Stimulated activated naive B cell treated with anti-CD40 and anti-IgM and Interleukin-4, amounts not matched to agents 10 μg/mL and 1 μg/mL and 100 μg/mL, for 72 hours (primary cell): ENCODE data around the gene SHROOM1.
"Not testable (repeated sequence)": the region's sequence is repeated elsewhere in the genome, so short reads cannot be mapped to it uniquely, and the experiment has no call there.

Experiments
- ATAC-seq, 2 donors: fragments of 150-1000 bp; cut with Tn5 transposase; replicated peaks; 2 replicates each; pipeline ENCODE4 v1.10.0; 2021; ENCODE audit warnings: moderate library complexity in 1 of 2
- DNase-seq: peaks from one replicate; pipeline ENCODE4 v3.0.0; 2021
- H3K27ac Mint-ChIP-seq: one replicate; pipeline ENCODE4 v1.8.0; 2022; ENCODE audit warnings: mild to moderate bottlenecking, mixed read lengths
- H3K27me3 Mint-ChIP-seq, 2 donors: one replicate each; pipeline ENCODE4 v1.8.0; 2022; ENCODE audit warnings: mixed read lengths in 2 of 2
- H3K36me3 Mint-ChIP-seq, 2 donors: one replicate each; pipeline ENCODE4 v1.8.0; 2022; ENCODE audit warnings: mixed read lengths in 2 of 2, mild to moderate bottlenecking in 1 of 2
- H3K4me1 Mint-ChIP-seq, 2 donors: one replicate each; pipeline ENCODE4 v1.8.0; 2022; ENCODE audit warnings: mixed read lengths in 2 of 2, mild to moderate bottlenecking in 1 of 2
- H3K4me3 Mint-ChIP-seq, 2 donors: one replicate each; pipeline ENCODE4 v1.8.0; 2022; ENCODE audit warnings: mild to moderate bottlenecking in 2 of 2, mixed read lengths in 2 of 2, moderate library complexity in 1 of 2
- H3K9me3 Mint-ChIP-seq, 2 donors: one replicate each; pipeline ENCODE4 v1.8.0; 2022; ENCODE audit warnings: mixed read lengths in 2 of 2, mild to moderate bottlenecking in 1 of 2

The SHROOM1 gene

GRCh38 chr5:132813599-132814502 is 16.6 kb downstream of the SHROOM1 start:
- Mint-ChIP-seq H3K36me3 (no peaks in the 10 kb centered on the region), H3K9me3 (no peaks in the 10 kb centered on the region), H3K27ac (no peak overlapping the region), H3K4me1 (peaks cover 8 to 12% of the 10 kb centered on the region in 2 donors), H3K4me3 (peak overlapping the region in 1 of 2 donors; percentile 28), H3K27me3 (peaks cover 41 to 49% of the 10 kb centered on the region in 2 donors)
- DNase-seq (no peak), ATAC-seq (peak; percentile 31 to 39)

- no peak for DNase-seq
- H3K27ac Mint-ChIP-seq, result peak within 1 kb of the TSS; percentile 20
- no peaks in the 10 kb centered on the region for H3K9me3 Mint-ChIP-seq
- H3K4me1 Mint-ChIP-seq, result peaks cover 8 to 12% of the 10 kb centered on the region in 2 donors
- H3K4me3 Mint-ChIP-seq, result peak within 1 kb of the TSS; percentile 70
- H3K36me3 Mint-ChIP-seq, result no peaks in the 10 kb centered on the region
- ATAC-seq, result peak in 1 of 2 donors; percentile 10
- peaks cover 41 to 46% of the 10 kb centered on the region in 2 donors for H3K27me3 Mint-ChIP-seq
These were observed 17.5 kb downstream of the SHROOM1 start, which contains the start of gene SOWAHA for GRCh38 chr5:132812781-132813598. SOWAHA (plus strand) TSS chr5:132813302; CDS start chr5:132813622, 320 bp downstream.

- peak overlapping the region; percentile 27 to 70 for H3K4me3 Mint-ChIP-seq
- H3K9me3 Mint-ChIP-seq, result no peaks in the 10 kb centered on the region
- no peaks in the 10 kb centered on the region for H3K36me3 Mint-ChIP-seq
- peaks cover 45 to 48% of the 10 kb centered on the region in 2 donors for H3K27me3 Mint-ChIP-seq
- no peak overlapping the region for H3K27ac Mint-ChIP-seq
- DNase-seq (no peak), ATAC-seq (peak; percentile 47 to 51)
- H3K4me1 Mint-ChIP-seq, result peaks cover 8 to 12% of the 10 kb centered on the region in 2 donors
These were observed 18.2 kb downstream of the SHROOM1 start for GRCh38 chr5:132812123-132812765.

GRCh38 chr5:132810605-132811004 is 19.8 kb downstream of the SHROOM1 start:
- H3K9me3 Mint-ChIP-seq, result no peaks in the 10 kb centered on the region
- H3K27me3 Mint-ChIP-seq, result peaks cover 46 to 50% of the 10 kb centered on the region in 2 donors
- ATAC-seq (no peak), DNase-seq (no peak)
- H3K36me3 Mint-ChIP-seq, result no peaks in the 10 kb centered on the region
- no peak overlapping the region for H3K27ac Mint-ChIP-seq
- H3K4me1 Mint-ChIP-seq, result peaks cover 8 to 12% of the 10 kb centered on the region in 2 donors
- no peak overlapping the region for H3K4me3 Mint-ChIP-seq

GRCh38 chr5:132808866-132809265 is 21.6 kb downstream of the SHROOM1 start:
- peaks cover 51 to 57% of the 10 kb centered on the region in 2 donors for H3K27me3 Mint-ChIP-seq
- H3K36me3 Mint-ChIP-seq, result no peaks in the 10 kb centered on the region
- H3K4me1 Mint-ChIP-seq, result peaks cover 11 to 19% of the 10 kb centered on the region in 2 donors
- DNase-seq (no peak), ATAC-seq (no peak)
- no peaks in the 10 kb centered on the region for H3K9me3 Mint-ChIP-seq
- no peak overlapping the region for H3K27ac Mint-ChIP-seq
- no peak overlapping the region for H3K4me3 Mint-ChIP-seq

GRCh38 chr5:132808448-132808847 is 22.0 kb downstream of the SHROOM1 start:
- Mint-ChIP-seq H3K9me3 (no peaks in the 10 kb centered on the region), H3K4me1 (peaks cover 11 to 20% of the 10 kb centered on the region in 2 donors), H3K27ac (no peak overlapping the region), H3K4me3 (no peak overlapping the region), H3K36me3 (no peaks in the 10 kb centered on the region), H3K27me3 (peaks cover 51 to 60% of the 10 kb centered on the region in 2 donors)
- DNase-seq, result no peak
- ATAC-seq, result no peak

GRCh38 chr5:132807163-132807838 is 23.1 kb downstream of the SHROOM1 start:
- no peaks in the 10 kb centered on the region for H3K36me3 Mint-ChIP-seq
- ATAC-seq (no peak), DNase-seq (no peak)
- H3K27me3 Mint-ChIP-seq, result peaks cover 44 to 63% of the 10 kb centered on the region in 2 donors
- H3K9me3 Mint-ChIP-seq, result no peaks in the 10 kb centered on the region
- H3K27ac Mint-ChIP-seq, result no peak overlapping the region
- no peak overlapping the region for H3K4me3 Mint-ChIP-seq
- peaks cover 6 to 12% of the 10 kb centered on the region in 2 donors for H3K4me1 Mint-ChIP-seq

- H3K27ac Mint-ChIP-seq, DNase-seq, H3K4me3 Mint-ChIP-seq, H3K4me1 Mint-ChIP-seq, H3K9me3 Mint-ChIP-seq, H3K36me3 Mint-ChIP-seq, ATAC-seq: not testable (repeated sequence)
- H3K27me3 Mint-ChIP-seq, result peaks cover 46 to 64% of the 10 kb centered on the region in 2 donors
These were observed 23.7 kb downstream of the SHROOM1 start for GRCh38 chr5:132806804-132807162.

- H3K4me1 Mint-ChIP-seq, ATAC-seq, DNase-seq: not testable (repeated sequence)
These were observed 24.6 kb downstream of the SHROOM1 start for GRCh38 chr5:132805872-132806271.

GRCh38 chr5:132804219-132804618 is 26.2 kb downstream of the SHROOM1 start:
- ATAC-seq, H3K9me3 Mint-ChIP-seq, DNase-seq, H3K36me3 Mint-ChIP-seq, H3K4me3 Mint-ChIP-seq, H3K27ac Mint-ChIP-seq, H3K4me1 Mint-ChIP-seq: not testable (repeated sequence)
- peaks cover 33 to 67% of the 10 kb centered on the region in 2 donors for H3K27me3 Mint-ChIP-seq

More at GRCh38 chr5:132805872-132806271, 24.6 kb downstream of the SHROOM1 start:
- not testable (repeated sequence) for H3K9me3 Mint-ChIP-seq, H3K27ac Mint-ChIP-seq, H3K36me3 Mint-ChIP-seq, H3K4me3 Mint-ChIP-seq
- H3K27me3 Mint-ChIP-seq, result peaks cover 39 to 69% of the 10 kb centered on the region in 2 donors

- peaks cover 30 to 70% of the 10 kb centered on the region in 2 donors for H3K27me3 Mint-ChIP-seq
- H3K4me1 Mint-ChIP-seq, H3K27ac Mint-ChIP-seq, DNase-seq, ATAC-seq, H3K9me3 Mint-ChIP-seq, H3K4me3 Mint-ChIP-seq, H3K36me3 Mint-ChIP-seq: not testable (repeated sequence)
These were observed 27.8 kb downstream of the SHROOM1 start for GRCh38 chr5:132802685-132803066.

GRCh38 chr5:132802044-132802684 is 28.3 kb downstream of the SHROOM1 start:
- Mint-ChIP-seq H3K9me3 (no peaks in the 10 kb centered on the region), H3K4me1 (peaks cover 4 to 8% of the 10 kb centered on the region in 2 donors), H3K27me3 (peaks cover 25 to 65% of the 10 kb centered on the region in 2 donors), H3K27ac (no peak overlapping the region), H3K4me3 (no peak overlapping the region), H3K36me3 (no peaks in the 10 kb centered on the region)
- ATAC-seq, result no peak
- DNase-seq, result no peak

GRCh38 chr5:132800545-132800944 is 29.9 kb downstream of the SHROOM1 start:
- no peaks in the 10 kb centered on the region for H3K36me3 Mint-ChIP-seq
- H3K9me3 Mint-ChIP-seq, result no peaks in the 10 kb centered on the region
- H3K27ac Mint-ChIP-seq, result no peak overlapping the region
- ATAC-seq (no peak), DNase-seq (no peak)
- peaks cover 4 to 8% of the 10 kb centered on the region in 2 donors for H3K4me1 Mint-ChIP-seq
- H3K27me3 Mint-ChIP-seq, result peaks cover 29 to 69% of the 10 kb centered on the region in 2 donors
- H3K4me3 Mint-ChIP-seq, result no peak overlapping the region
